CD4-positive, CD25-positive, alpha-beta regulatory T cell (primary cell): Measurements from ENCODE around the gene STK32A. TPM values are rescaled to one million over a fixed set of nuclear protein-coding genes. Genes with fewer than 3 reads are reported as not detected.
"Not testable (repeated sequence)": the region's sequence is repeated elsewhere in the genome, so short reads cannot be mapped to it uniquely, and the experiment has no call there.

Experiments used
- ATAC-seq, 2 donors: fragments of 150-1000 bp; cut with Tn5 transposase; one replicate each; pipeline ENCODE4 v1.10.0; 2021; ENCODE audit warnings: low read depth in 2 of 2, moderate number of reproducible peaks in 2 of 2, moderate library complexity in 1 of 2
- DNase-seq, 3 donors: peaks; one replicate each; pipeline versions ENCODE4 v3.0.0 to v3.0.0-alpha.2; 2012 to 2022; ENCODE audit warnings: mixed read lengths in 1 of 3
- H3K27ac ChIP-seq: one replicate; pipeline ENCODE4 v1.7.0; 2013; ENCODE audit warnings: mild to moderate bottlenecking, low read length; ENCODE audit not compliant: insufficient read depth, poor library complexity, severe bottlenecking
- H3K27me3 ChIP-seq: one replicate; pipeline ENCODE4 v1.7.0; 2013; ENCODE audit warnings: low read length; ENCODE audit not compliant: control insufficient read depth, insufficient read depth
- H3K36me3 ChIP-seq: one replicate; pipeline ENCODE4 v1.7.0; 2013; ENCODE audit warnings: mild to moderate bottlenecking, low read length, moderate library complexity; ENCODE audit not compliant: control insufficient read depth, insufficient read depth
- H3K4me1 ChIP-seq: 2 replicates; pipeline ENCODE4 v1.7.0; 2013; ENCODE audit warnings: mild to moderate bottlenecking, low read length; ENCODE audit not compliant: insufficient read depth, control insufficient read depth, poor library complexity, severe bottlenecking
- H3K4me3 ChIP-seq: one replicate; pipeline ENCODE4 v1.7.0; 2013; ENCODE audit warnings: low read depth, mild to moderate bottlenecking, low read length, moderate library complexity
- H3K9me3 ChIP-seq, 2 experiments: 1 replicate in 1 of 2; 2 replicates in 1 of 2; pipeline ENCODE4 v1.7.0; 2013; ENCODE audit warnings: low read length in 2 of 2, mild to moderate bottlenecking in 1 of 2, moderate library complexity in 1 of 2; ENCODE audit not compliant: control insufficient read depth in 2 of 2
- H3K27ac Mint-ChIP-seq, 3 donors: one replicate each; pipeline ENCODE4 v1.8.0; 2020 to 2022; ENCODE audit warnings: mild to moderate bottlenecking in 3 of 3, mixed read lengths in 3 of 3, moderate library complexity in 2 of 3
- H3K27me3 Mint-ChIP-seq: one replicate; pipeline ENCODE4 v1.8.0; 2022; ENCODE audit warnings: mild to moderate bottlenecking, mixed read lengths
- H3K36me3 Mint-ChIP-seq: one replicate; pipeline ENCODE4 v1.8.0; 2020; ENCODE audit warnings: mixed read lengths
- H3K4me1 Mint-ChIP-seq, 4 donors: one replicate each; pipeline ENCODE4 v1.8.0; 2020 to 2022; ENCODE audit warnings: mixed read lengths in 4 of 4, mild to moderate bottlenecking in 1 of 4
- H3K4me3 Mint-ChIP-seq, 4 donors: one replicate each; pipeline ENCODE4 v1.8.0; 2020 to 2022; ENCODE audit warnings: mild to moderate bottlenecking in 4 of 4, mixed read lengths in 4 of 4, moderate library complexity in 3 of 4
- H3K9me3 Mint-ChIP-seq, 7 donors: one replicate each; pipeline ENCODE4 v1.8.0; 2020 to 2022; ENCODE audit warnings: mixed read lengths in 7 of 7, mild to moderate bottlenecking in 3 of 7, moderate library complexity in 2 of 7
- polyA plus RNA-seq, 4 donors: library from polyadenylated mRNA; unstranded; fragments of 300-500 nt; fragmentation: Illumina TruSeq; gene quantifications; one replicate each; pipeline ENCODE4 v1.2.3, GENCODE V29; 2021
- total RNA-seq: library from RNA; stranded (reverse); gene quantifications from one replicate; pipeline ENCODE4 v1.2.3, GENCODE V29; 2022

The STK32A gene
- total and polyA plus RNA-seq, 5 donors from 2014 or later, result not detected

- Mint-ChIP-seq H3K4me3 (no peak overlapping the region), H3K36me3 (no peaks in the 10 kb centered on the region), H3K4me1 (no peaks in the 10 kb centered on the region), H3K9me3 (peaks cover 0 to 5% (median 0%) of the 10 kb centered on the region in 7 donors), H3K27me3 (no peaks in the 10 kb centered on the region), H3K27ac (no peak overlapping the region)
- no peaks in the 10 kb centered on the region for H3K36me3 ChIP-seq
- no peak for DNase-seq
- H3K27me3 ChIP-seq, result no peaks in the 10 kb centered on the region
- no peak overlapping the region for H3K27ac ChIP-seq
- no peaks in the 10 kb centered on the region for H3K9me3 ChIP-seq
- H3K4me1 ChIP-seq, result no peaks in the 10 kb centered on the region
- H3K4me3 ChIP-seq, result no peak overlapping the region
- no peak for ATAC-seq
Measured at GRCh38 chr5:147226512-147226911, 8.3 kb upstream of the STK32A start.

DNA sequence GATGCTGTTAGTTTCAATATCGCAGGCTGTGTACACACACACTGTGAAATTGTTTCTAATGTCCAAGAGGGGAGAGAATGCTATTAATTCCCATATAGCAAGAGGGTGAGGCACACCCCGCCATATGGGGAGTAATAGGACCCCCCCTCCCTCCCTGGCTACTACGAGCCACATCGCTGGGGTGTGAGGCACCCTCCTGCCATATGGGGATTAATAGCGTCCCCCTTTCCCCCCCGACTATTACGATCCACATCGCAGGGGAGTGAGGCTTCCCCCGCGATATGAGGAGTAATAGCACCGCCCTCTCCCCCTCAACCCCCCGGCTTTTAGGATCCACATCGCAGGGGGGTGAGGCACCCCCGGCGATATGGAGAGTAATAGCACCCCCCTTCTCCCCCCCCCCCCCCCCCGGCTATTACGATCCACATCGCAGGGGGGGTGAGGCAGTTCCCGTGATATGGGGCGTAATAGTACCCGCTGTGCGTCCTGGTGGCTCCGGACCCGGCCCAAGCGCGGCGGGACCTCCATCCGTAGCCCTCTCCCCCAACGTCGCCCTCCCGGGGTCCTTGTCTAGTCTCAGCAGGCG, 494 bp upstream of the STK32A start:
- peaks cover 21% of the 10 kb centered on the region for H3K27me3 Mint-ChIP-seq

GRCh38 chr5:147240266-147240985, 5.6 kb downstream of the STK32A start:
- Histone ChIP-seq H3K9me3 (no peaks in the 10 kb centered on the region), H3K27me3 (peaks cover 5% of the 10 kb centered on the region), H3K27ac (no peak overlapping the region), H3K36me3 (no peaks in the 10 kb centered on the region), H3K4me1 (no peaks in the 10 kb centered on the region), H3K4me3 (no peak overlapping the region)
- no peak for DNase-seq
- peaks cover 0 to 6% (median 0%) of the 10 kb centered on the region in 7 donors for H3K9me3 Mint-ChIP-seq
- H3K27me3 Mint-ChIP-seq, result peaks cover 3% of the 10 kb centered on the region
- H3K4me3 Mint-ChIP-seq, result no peak overlapping the region
- no peak for ATAC-seq
- no peaks in the 10 kb centered on the region for H3K4me1 Mint-ChIP-seq
- H3K36me3 Mint-ChIP-seq, result no peaks in the 10 kb centered on the region
- H3K27ac Mint-ChIP-seq, result no peak overlapping the region

More for the DNA sequence above, 494 bp upstream of the STK32A start:
- Histone ChIP-seq H3K4me1 (no peaks in the 10 kb centered on the region), H3K27ac (no peak overlapping the region), H3K4me3 (no peak overlapping the region), H3K27me3 (peaks cover 7% of the 10 kb centered on the region), H3K9me3 (no peaks in the 10 kb centered on the region), H3K36me3 (no peaks in the 10 kb centered on the region)
- H3K9me3 Mint-ChIP-seq, result peaks cover 0 to 6% (median 0%) of the 10 kb centered on the region in 7 donors
- H3K36me3 Mint-ChIP-seq, result no peaks in the 10 kb centered on the region
- no peak for DNase-seq
- no peak overlapping the region for H3K4me3 Mint-ChIP-seq
- ATAC-seq, result no peak
- H3K27ac Mint-ChIP-seq, result no peak overlapping the region
- peaks cover 0 to 4% (median 1%) of the 10 kb centered on the region in 4 donors for H3K4me1 Mint-ChIP-seq

DNA sequence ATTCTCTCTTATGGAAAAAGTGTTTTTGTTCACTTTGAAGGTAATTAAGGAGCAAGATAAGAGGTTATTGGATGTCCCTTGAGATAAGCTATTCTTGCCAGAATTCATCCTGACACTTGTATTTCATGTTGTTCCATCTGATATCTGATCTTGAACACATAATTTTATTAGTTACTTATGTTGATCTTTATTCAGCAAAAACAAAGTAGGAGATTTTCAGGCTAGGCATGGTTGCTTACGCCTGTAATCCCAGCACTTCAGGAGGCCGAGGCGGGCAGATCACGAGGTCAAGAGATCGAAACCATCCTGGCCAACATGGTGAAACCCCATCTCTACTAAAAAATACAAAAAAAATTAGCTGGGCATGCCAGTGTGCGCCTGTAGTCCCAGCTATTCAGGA, 8.4 kb downstream of the STK32A start:
- not testable (repeated sequence) for H3K36me3 Mint-ChIP-seq, H3K4me1 Mint-ChIP-seq, H3K9me3 ChIP-seq, H3K27ac ChIP-seq, H3K9me3 Mint-ChIP-seq, ATAC-seq, DNase-seq, H3K4me3 ChIP-seq, H3K36me3 ChIP-seq, H3K4me1 ChIP-seq, H3K27ac Mint-ChIP-seq, H3K4me3 Mint-ChIP-seq, H3K27me3 Mint-ChIP-seq, H3K27me3 ChIP-seq

DNA sequence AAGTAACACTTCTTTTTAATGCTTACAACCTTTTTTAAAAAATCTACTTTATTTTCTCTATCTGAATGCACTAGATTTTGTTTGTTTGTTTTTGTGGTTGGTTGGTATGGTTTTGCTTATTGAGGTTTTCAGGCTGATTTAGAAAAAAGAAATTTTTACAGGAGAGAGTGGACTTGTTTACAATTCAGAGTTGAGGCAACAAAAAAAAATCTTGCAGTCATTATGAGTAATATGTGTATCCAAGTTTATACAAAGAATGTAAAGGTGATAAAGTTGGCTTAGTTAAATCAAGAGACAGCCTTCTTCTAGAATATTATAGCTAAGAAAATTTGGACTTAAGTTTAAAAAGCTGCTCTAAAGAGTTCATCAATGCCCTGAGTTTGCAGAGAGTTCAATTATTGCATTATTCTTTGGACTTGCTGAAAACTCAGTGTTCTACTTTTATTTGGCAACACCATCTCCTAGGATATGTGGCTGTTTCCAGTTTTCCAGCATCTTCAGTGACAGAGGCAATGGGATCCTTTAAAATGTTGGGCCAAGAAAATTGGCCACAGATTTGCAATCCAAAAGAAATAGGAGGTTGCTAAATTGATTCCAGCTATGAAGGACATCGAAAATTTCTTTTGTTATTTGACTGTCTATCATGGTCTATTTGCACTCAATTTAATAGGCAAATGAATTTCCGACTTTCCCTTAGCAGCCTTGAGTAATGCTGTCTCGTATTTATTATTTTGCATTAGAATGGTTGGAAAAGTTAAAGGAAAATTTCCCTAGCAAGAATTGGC, 10.7 kb downstream of the STK32A start:
- H3K4me1 ChIP-seq, result no peaks in the 10 kb centered on the region
- Mint-ChIP-seq H3K36me3 (peaks cover 4% of the 10 kb centered on the region), H3K9me3 (peaks cover 0 to 6% (median 0%) of the 10 kb centered on the region in 7 donors), H3K27me3 (peaks cover 4% of the 10 kb centered on the region), H3K4me3 (no peak overlapping the region), H3K27ac (no peak overlapping the region), H3K4me1 (no peaks in the 10 kb centered on the region)
- H3K27me3 ChIP-seq, result no peaks in the 10 kb centered on the region
- ATAC-seq (no peak), DNase-seq (no peak)
- no peak overlapping the region for H3K4me3 ChIP-seq
- no peaks in the 10 kb centered on the region for H3K36me3 ChIP-seq
- H3K9me3 ChIP-seq, result no peaks in the 10 kb centered on the region
- no peak overlapping the region for H3K27ac ChIP-seq

DNA sequence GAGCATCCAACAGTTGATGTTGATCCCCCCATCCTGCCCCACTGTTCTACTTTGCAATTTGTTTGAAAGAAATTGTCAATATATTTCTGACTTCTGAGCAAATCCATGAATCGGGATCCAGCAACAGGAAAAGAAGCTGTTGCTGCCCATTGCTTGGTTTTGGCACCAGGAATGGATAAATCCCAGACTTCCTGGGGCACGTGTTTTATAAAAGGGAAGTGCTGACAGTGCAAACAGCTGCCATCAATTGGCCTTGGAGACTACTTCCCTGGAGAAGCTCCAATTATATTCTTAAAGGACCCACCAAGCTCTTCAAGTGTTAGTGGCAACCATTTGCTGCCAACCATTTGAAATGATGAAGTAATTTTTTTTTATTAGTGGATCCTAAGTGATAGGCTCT, 13.7 kb downstream of the STK32A start:
- Histone ChIP-seq H3K27ac (no peak overlapping the region), H3K27me3 (no peaks in the 10 kb centered on the region), H3K9me3 (no peaks in the 10 kb centered on the region), H3K36me3 (no peaks in the 10 kb centered on the region), H3K4me1 (no peaks in the 10 kb centered on the region), H3K4me3 (no peak overlapping the region)
- Mint-ChIP-seq H3K36me3 (peaks cover 4% of the 10 kb centered on the region), H3K4me3 (no peak overlapping the region), H3K4me1 (no peaks in the 10 kb centered on the region), H3K27ac (no peak overlapping the region), H3K9me3 (peaks cover 0 to 6% (median 0%) of the 10 kb centered on the region in 7 donors), H3K27me3 (peaks cover 4% of the 10 kb centered on the region)
- no peak for DNase-seq
- ATAC-seq, result no peak

DNA sequence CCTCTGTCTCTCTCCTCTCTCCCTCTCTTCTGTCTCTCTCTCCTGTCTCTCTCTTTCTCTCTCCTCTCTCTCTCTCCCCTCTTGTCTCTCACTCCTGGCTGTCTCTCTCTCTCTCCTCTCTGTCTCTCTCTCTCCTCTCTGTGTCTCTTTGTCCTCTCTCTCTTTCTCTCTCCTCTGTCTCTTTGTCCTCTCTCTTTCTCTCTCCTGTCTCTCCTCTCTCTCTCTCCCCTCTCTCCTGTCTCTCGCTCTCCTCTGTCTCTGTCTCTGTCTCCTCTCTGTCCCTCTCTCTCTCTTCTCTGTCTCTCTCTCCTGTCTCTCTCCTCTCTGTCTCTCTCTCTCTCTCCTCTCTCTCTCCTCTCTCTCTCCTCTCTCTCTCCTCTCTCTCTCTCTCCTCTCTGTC, 25.0 kb downstream of the STK32A start:
- DNase-seq (no peak), ATAC-seq (no peak)
- Mint-ChIP-seq H3K9me3 (peaks cover 0 to 8% (median 3%) of the 10 kb centered on the region in 7 donors), H3K27me3 (no peaks in the 10 kb centered on the region), H3K4me3 (no peak overlapping the region), H3K4me1 (no peaks in the 10 kb centered on the region), H3K27ac (no peak overlapping the region), H3K36me3 (no peaks in the 10 kb centered on the region)
- H3K4me3 ChIP-seq, result no peak overlapping the region
- H3K36me3 ChIP-seq, result no peaks in the 10 kb centered on the region
- no peaks in the 10 kb centered on the region for H3K9me3 ChIP-seq
- no peaks in the 10 kb centered on the region for H3K27me3 ChIP-seq
- H3K4me1 ChIP-seq, result no peaks in the 10 kb centered on the region
- no peak overlapping the region for H3K27ac ChIP-seq
